Activated T-helper 1 cell treated with anti-CD3 and anti-CD28 coated beads, Interleukin-12 subunit alpha, Interleukin-12 subunit beta, Interleukin-2, Interleukin-4 antibody, amounts not matched to agents 30 ng/mL and 10 ng/mL and 1 ng/mL, durations not matched to agents 14 hours and 24 hours and 36 hours (primary cell): ENCODE data around the gene RIMKLB. TPM values are rescaled to one million over a fixed set of nuclear protein-coding genes. Genes with fewer than 3 reads are reported as not detected.
"Not testable (repeated sequence)": the region's sequence is repeated elsewhere in the genome, so short reads cannot be mapped to it uniquely, and the experiment has no call there.

Experiments
- DNase-seq: peaks from one replicate; pipeline ENCODE4 v3.0.0; 2021; ENCODE audit warnings: low spot score
- H3K27ac Mint-ChIP-seq: one replicate; pipeline ENCODE4 v1.8.0; 2021; ENCODE audit warnings: mild to moderate bottlenecking, mixed read lengths
- H3K27me3 Mint-ChIP-seq: one replicate; pipeline ENCODE4 v1.8.0; 2022; ENCODE audit warnings: mild to moderate bottlenecking, moderate library complexity, mixed read lengths; ENCODE audit not compliant: insufficient read depth
- H3K36me3 Mint-ChIP-seq: one replicate; pipeline ENCODE4 v1.8.0; 2021; ENCODE audit warnings: low read depth, mixed read lengths
- H3K4me1 Mint-ChIP-seq: one replicate; pipeline ENCODE4 v1.8.0; 2021; ENCODE audit warnings: low read depth, mixed read lengths
- H3K4me3 Mint-ChIP-seq: one replicate; pipeline ENCODE4 v1.8.0; 2021; ENCODE audit warnings: mild to moderate bottlenecking, moderate library complexity, mixed read lengths
- H3K9me3 Mint-ChIP-seq: one replicate; pipeline ENCODE4 v1.8.0; 2021; ENCODE audit warnings: mixed read lengths
- intact Hi-C: fragments of 100-400 bp; cut with micrococcal nuclease; formaldehyde crosslinking; loops from one replicate; pipeline ENCODE4 v1.15.1; 2024
- total RNA-seq: library from RNA; stranded (reverse); gene quantifications from 2 replicates; pipeline ENCODE4 v1.2.3, GENCODE V29; 2022

The RIMKLB gene
- total RNA-seq, 1 donor from 2014 or later, result 0.52 TPM

GRCh38 chr12:8818526-8818925 lies 120.7 kb downstream of the RIMKLB start:
- Mint-ChIP-seq H3K4me3 (no peak overlapping the region), H3K9me3 (no peaks in the 10 kb centered on the region), H3K36me3 (no peaks in the 10 kb centered on the region), H3K4me1 (no peaks in the 10 kb centered on the region), H3K27ac (no peak overlapping the region), H3K27me3 (peaks cover 2% of the 10 kb centered on the region)
- DNase-seq, result no peak
- intact Hi-C loops, result no loop called here

GRCh38 chr12:8819666-8819980 lies 121.8 kb downstream of the RIMKLB start:
- no peaks in the 10 kb centered on the region for H3K9me3 Mint-ChIP-seq
- peaks cover 2% of the 10 kb centered on the region for H3K27me3 Mint-ChIP-seq
- intact Hi-C loops, result no loop called here
- no peaks in the 10 kb centered on the region for H3K36me3 Mint-ChIP-seq
- H3K27ac Mint-ChIP-seq, result no peak overlapping the region
- H3K4me3 Mint-ChIP-seq, result no peak overlapping the region
- DNase-seq, result no peak
- H3K4me1 Mint-ChIP-seq, result no peaks in the 10 kb centered on the region

- H3K4me1 Mint-ChIP-seq, H3K27ac Mint-ChIP-seq, H3K27me3 Mint-ChIP-seq, DNase-seq, H3K9me3 Mint-ChIP-seq, H3K36me3 Mint-ChIP-seq, H3K4me3 Mint-ChIP-seq, intact Hi-C loops: not testable (repeated sequence)
Measured at GRCh38 chr12:8820676-8821407, 123.1 kb downstream of the RIMKLB start.

GRCh38 chr12:8821591-8821990 lies 123.8 kb downstream of the RIMKLB start:
- no peak for DNase-seq
- H3K36me3 Mint-ChIP-seq, result no peaks in the 10 kb centered on the region
- intact Hi-C loops, result no loop called here
- H3K9me3 Mint-ChIP-seq, result no peaks in the 10 kb centered on the region
- H3K4me1 Mint-ChIP-seq, result no peaks in the 10 kb centered on the region
- H3K4me3 Mint-ChIP-seq, result no peak overlapping the region
- no peak overlapping the region for H3K27ac Mint-ChIP-seq
- H3K27me3 Mint-ChIP-seq, result peaks cover 6% of the 10 kb centered on the region

- peaks cover 4% of the 10 kb centered on the region for H3K27me3 Mint-ChIP-seq
Measured at GRCh38 chr12:8822298-8822697, 124.5 kb downstream of the RIMKLB start, which contains the start of gene A2ML1. Gene A2ML1 (plus strand): TSS chr12:8822621. CDS start chr12:8822652, 31 bp downstream.

GRCh38 chr12:8823565-8824300 lies 125.9 kb downstream of the RIMKLB start:
- H3K9me3 Mint-ChIP-seq, result no peaks in the 10 kb centered on the region
- peaks cover 5% of the 10 kb centered on the region for H3K27me3 Mint-ChIP-seq
- H3K4me3 Mint-ChIP-seq, result no peak overlapping the region
- H3K36me3 Mint-ChIP-seq, result no peaks in the 10 kb centered on the region
- DNase-seq, result no peak
- peaks cover 5% of the 10 kb centered on the region for H3K4me1 Mint-ChIP-seq
- H3K27ac Mint-ChIP-seq, result no peak overlapping the region
- intact Hi-C loops, result no loop called here

More at GRCh38 chr12:8822298-8822697, 124.5 kb downstream of the RIMKLB start, which contains the start of gene A2ML1:
- peaks cover 1% of the 10 kb centered on the region for H3K4me1 Mint-ChIP-seq
- H3K4me3 Mint-ChIP-seq, result no peak within 1 kb of the TSS
- H3K27ac Mint-ChIP-seq, result no peak within 1 kb of the TSS
- H3K9me3 Mint-ChIP-seq, result no peaks in the 10 kb centered on the region
- H3K36me3 Mint-ChIP-seq, result no peaks in the 10 kb centered on the region
- DNase-seq, result no peak
- intact Hi-C loops, result no loop called here

GRCh38 chr12:8827551-8828256 lies 129.9 kb downstream of the RIMKLB start:
- no peaks in the 10 kb centered on the region for H3K36me3 Mint-ChIP-seq

GRCh38 chr12:8828257-8829124 lies 130.7 kb downstream of the RIMKLB start:
- intact Hi-C loops, result no loop called here
- no peak overlapping the region for H3K4me3 Mint-ChIP-seq

More at GRCh38 chr12:8827551-8828256, 129.9 kb downstream of the RIMKLB start:
- Mint-ChIP-seq H3K27ac (no peak overlapping the region), H3K4me1 (peaks cover 5% of the 10 kb centered on the region), H3K4me3 (no peak overlapping the region), H3K9me3 (no peaks in the 10 kb centered on the region), H3K27me3 (peaks cover 8% of the 10 kb centered on the region)
- no peak for DNase-seq
- intact Hi-C loops, result no loop called here

GRCh38 chr12:8829125-8829518 lies 131.3 kb downstream of the RIMKLB start:
- Mint-ChIP-seq H3K27me3 (peaks cover 8% of the 10 kb centered on the region), H3K4me3 (no peak overlapping the region), H3K27ac (no peak overlapping the region), H3K36me3 (no peaks in the 10 kb centered on the region), H3K4me1 (peaks cover 5% of the 10 kb centered on the region), H3K9me3 (no peaks in the 10 kb centered on the region)
- intact Hi-C loops, result no loop called here
- DNase-seq, result no peak

More at GRCh38 chr12:8828257-8829124, 130.7 kb downstream of the RIMKLB start:
- peaks cover 8% of the 10 kb centered on the region for H3K27me3 Mint-ChIP-seq
- H3K27ac Mint-ChIP-seq, result no peak overlapping the region
- H3K9me3 Mint-ChIP-seq, result no peaks in the 10 kb centered on the region
- H3K36me3 Mint-ChIP-seq, result no peaks in the 10 kb centered on the region
- no peak for DNase-seq
- peaks cover 5% of the 10 kb centered on the region for H3K4me1 Mint-ChIP-seq

- DNase-seq, result no peak
- Mint-ChIP-seq H3K4me3 (no peak overlapping the region), H3K36me3 (no peaks in the 10 kb centered on the region), H3K27me3 (peaks cover 8% of the 10 kb centered on the region), H3K4me1 (peaks cover 5% of the 10 kb centered on the region), H3K27ac (no peak overlapping the region), H3K9me3 (no peaks in the 10 kb centered on the region)
- intact Hi-C loops, result no loop called here
Measured at GRCh38 chr12:8829621-8830020, 131.8 kb downstream of the RIMKLB start.

- intact Hi-C loops, result no loop called here
- H3K9me3 Mint-ChIP-seq, result no peaks in the 10 kb centered on the region
- no peak overlapping the region for H3K27ac Mint-ChIP-seq
- DNase-seq, result no peak
- H3K36me3 Mint-ChIP-seq, result no peaks in the 10 kb centered on the region
- H3K4me3 Mint-ChIP-seq, result no peak overlapping the region
- H3K27me3 Mint-ChIP-seq, result peaks cover 4% of the 10 kb centered on the region
- H3K4me1 Mint-ChIP-seq, result peaks cover 5% of the 10 kb centered on the region
Measured at GRCh38 chr12:8831116-8831515, 133.3 kb downstream of the RIMKLB start.

- no peak for DNase-seq
- intact Hi-C loops, result no loop called here
- Mint-ChIP-seq H3K4me1 (peaks cover 2% of the 10 kb centered on the region), H3K9me3 (no peaks in the 10 kb centered on the region), H3K27me3 (peaks cover 3% of the 10 kb centered on the region), H3K27ac (no peak overlapping the region), H3K4me3 (no peak overlapping the region), H3K36me3 (no peaks in the 10 kb centered on the region)
Measured at GRCh38 chr12:8832500-8832899, 134.7 kb downstream of the RIMKLB start.
